Measurements from ENCODE around the gene AOPEP.
"Not testable (repeated sequence)": the region's sequence is repeated elsewhere in the genome, so short reads cannot be mapped to it uniquely, and the experiment has no call there.

AOPEP gene

GRCh38 chr9:94961870-94962269, 235.4 kb downstream of the AOPEP start:
- H3K9me3 ChIP-seq (ENCODE audit: insufficient read depth, low read length) = no peaks in the 10 kb centered on the region
- no peak overlapping the region for H3K9ac ChIP-seq (ENCODE audit: low read length)
- H3K79me2 ChIP-seq (ENCODE audit: low read length) = no peaks in the 10 kb centered on the region
- no peak overlapping the region for H2AFZ ChIP-seq (ENCODE audit: low read depth, low read length)
- H4K20me1 ChIP-seq (ENCODE audit: insufficient read depth, low read length) = no peaks in the 10 kb centered on the region
- H3K4me2 ChIP-seq (ENCODE audit: low read length) = no peak overlapping the region
- H3K36me3 ChIP-seq (replicated peaks; ENCODE audit: low read depth, low read length) = no peaks in the 10 kb centered on the region
- H3K4me1 ChIP-seq (ENCODE audit: low read length) = no peaks in the 10 kb centered on the region
- no peak overlapping the region for H3K27ac ChIP-seq (ENCODE audit: low read length)
- H3K27me3 ChIP-seq (ENCODE audit: low read depth, low read length) = no peaks in the 10 kb centered on the region
- H3K4me3 ChIP-seq (ENCODE audit: low read length) = no peak overlapping the region
- TF ChIP-seq EZH2phosphoT487 (IDR thresholded peaks at IDR 0.05; ENCODE audit: low read depth) (no peak), CTCF (IDR thresholded peaks at IDR 0.05; ENCODE audit: low read depth, low read length) (no peak)

DNA sequence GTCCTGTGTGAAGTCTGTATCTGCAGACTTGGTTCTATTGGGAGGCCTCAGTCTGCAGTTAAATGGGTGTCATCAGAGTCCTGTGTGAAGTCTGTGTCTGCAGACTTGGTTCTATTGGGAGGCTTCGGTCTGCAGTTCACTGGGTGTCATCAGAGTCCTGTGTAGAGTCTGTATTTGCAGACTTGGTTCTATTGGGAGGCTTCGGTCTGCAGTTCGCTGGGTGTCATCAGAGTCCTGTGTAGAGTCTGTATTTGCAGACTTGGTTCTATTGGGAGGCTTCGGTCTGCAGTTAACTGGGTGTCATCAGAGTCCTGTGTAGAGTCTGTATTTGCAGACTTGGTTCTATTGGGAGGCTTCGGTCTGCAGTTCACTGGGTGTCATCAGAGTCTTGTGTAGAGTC, 239.1 kb downstream of the AOPEP start:
- H3K9me3 ChIP-seq (ENCODE audit: insufficient read depth, low read length); H2AFZ ChIP-seq (ENCODE audit: low read depth, low read length); H3K4me3 ChIP-seq (ENCODE audit: low read length); H4K20me1 ChIP-seq (ENCODE audit: insufficient read depth, low read length); H3K27ac ChIP-seq (ENCODE audit: low read length); H3K9ac ChIP-seq (ENCODE audit: low read length); H3K4me1 ChIP-seq (ENCODE audit: low read length); H3K79me2 ChIP-seq (ENCODE audit: low read length); H3K4me2 ChIP-seq (ENCODE audit: low read length); H3K36me3 ChIP-seq (replicated peaks; ENCODE audit: low read depth, low read length); H3K27me3 ChIP-seq (ENCODE audit: low read depth, low read length): not testable (repeated sequence)

DNA sequence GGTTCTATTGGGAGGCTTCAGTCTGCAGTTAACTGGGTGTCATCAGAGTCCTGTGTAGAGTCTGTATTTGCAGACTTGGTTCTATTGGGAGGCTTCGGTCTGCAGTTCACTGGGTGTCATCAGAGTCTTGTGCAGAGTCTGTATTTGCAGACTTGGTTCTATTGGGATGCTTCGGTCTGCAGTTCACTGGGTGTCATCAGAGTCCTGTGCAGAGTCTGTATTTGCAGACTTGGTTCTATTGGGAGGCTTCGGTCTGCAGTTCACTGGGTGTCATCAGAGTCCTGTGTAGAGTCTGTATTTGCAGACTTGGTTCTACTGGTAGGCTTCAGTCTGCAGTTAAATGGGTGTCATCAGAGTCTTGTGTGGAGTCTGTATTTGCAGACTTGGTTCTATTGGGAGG, 239.5 kb downstream of the AOPEP start:
- not testable (repeated sequence) for H3K9me3 ChIP-seq (ENCODE audit: insufficient read depth, low read length); H3K9ac ChIP-seq (ENCODE audit: low read length); H3K4me3 ChIP-seq (ENCODE audit: low read length); H3K4me1 ChIP-seq (ENCODE audit: low read length); H3K36me3 ChIP-seq (replicated peaks; ENCODE audit: low read depth, low read length); H3K27me3 ChIP-seq (ENCODE audit: low read depth, low read length); H3K27ac ChIP-seq (ENCODE audit: low read length); H3K4me2 ChIP-seq (ENCODE audit: low read length); H4K20me1 ChIP-seq (ENCODE audit: insufficient read depth, low read length); H3K79me2 ChIP-seq (ENCODE audit: low read length); H2AFZ ChIP-seq (ENCODE audit: low read depth, low read length)

GRCh38 chr9:94967482-94967881, 241.0 kb downstream of the AOPEP start:
- no peak overlapping the region for H3K27ac ChIP-seq (ENCODE audit: low read length)
- H3K9me3 ChIP-seq (ENCODE audit: insufficient read depth, low read length) = no peaks in the 10 kb centered on the region
- H3K4me3 ChIP-seq (ENCODE audit: low read length) = no peak overlapping the region
- TF ChIP-seq CTCF (IDR thresholded peaks at IDR 0.05; ENCODE audit: low read depth, low read length) (no peak), EZH2phosphoT487 (IDR thresholded peaks at IDR 0.05; ENCODE audit: low read depth) (no peak)
- no peak overlapping the region for H3K9ac ChIP-seq (ENCODE audit: low read length)
- H3K4me1 ChIP-seq (ENCODE audit: low read length) = no peaks in the 10 kb centered on the region
- no peaks in the 10 kb centered on the region for H3K27me3 ChIP-seq (ENCODE audit: low read depth, low read length)
- H3K4me2 ChIP-seq (ENCODE audit: low read length) = no peak overlapping the region
- H4K20me1 ChIP-seq (ENCODE audit: insufficient read depth, low read length) = no peaks in the 10 kb centered on the region
- no peaks in the 10 kb centered on the region for H3K79me2 ChIP-seq (ENCODE audit: low read length)
- H3K36me3 ChIP-seq (replicated peaks; ENCODE audit: low read depth, low read length) = no peaks in the 10 kb centered on the region
- no peak overlapping the region for H2AFZ ChIP-seq (ENCODE audit: low read depth, low read length)

DNA sequence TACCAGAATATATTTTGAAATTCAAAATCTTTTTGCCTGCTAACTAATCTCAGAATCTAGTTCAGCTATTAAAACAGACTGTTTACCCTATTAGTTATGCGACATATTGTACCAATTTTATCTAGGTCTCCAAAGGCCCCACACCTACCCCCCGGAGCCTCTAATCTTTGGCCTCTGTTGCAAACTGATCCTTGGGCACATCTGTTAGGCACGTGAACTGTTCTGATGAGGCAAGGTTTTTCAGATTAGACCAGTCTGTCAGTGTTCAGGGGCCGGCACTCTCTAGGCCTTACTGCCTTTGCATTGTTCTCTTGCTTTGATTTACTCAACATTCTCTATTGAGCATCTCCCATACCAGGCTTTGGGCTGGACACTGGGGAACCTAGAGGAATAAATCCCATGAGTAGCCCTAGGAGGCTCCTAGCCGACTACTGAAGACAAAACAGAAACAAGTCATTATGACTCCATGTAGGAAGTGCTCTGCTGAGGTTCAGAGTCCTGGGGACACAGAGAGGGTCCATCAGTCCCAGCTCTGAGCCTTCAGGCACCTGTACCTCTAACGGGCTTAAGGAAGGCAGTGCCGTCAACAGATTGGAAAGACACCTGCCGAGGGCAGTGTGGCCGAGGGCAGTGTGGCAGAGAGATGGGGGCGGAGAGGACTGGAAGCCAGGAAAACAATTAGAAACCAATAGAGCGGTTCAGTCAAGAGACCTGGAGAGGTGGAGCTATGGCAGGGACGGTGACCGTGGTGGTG, 245.1 kb downstream of the AOPEP start:
- Histone ChIP-seq H2AFZ (ENCODE audit: low read depth, low read length) (no peak overlapping the region), H4K20me1 (ENCODE audit: insufficient read depth, low read length) (no peaks in the 10 kb centered on the region), H3K4me1 (ENCODE audit: low read length) (no peaks in the 10 kb centered on the region), H3K36me3 (replicated peaks; ENCODE audit: low read depth, low read length) (no peaks in the 10 kb centered on the region), H3K27me3 (ENCODE audit: low read depth, low read length) (no peaks in the 10 kb centered on the region), H3K4me2 (ENCODE audit: low read length) (no peak overlapping the region), H3K79me2 (ENCODE audit: low read length) (no peaks in the 10 kb centered on the region), H3K9ac (ENCODE audit: low read length) (no peak overlapping the region), H3K9me3 (ENCODE audit: insufficient read depth, low read length) (no peaks in the 10 kb centered on the region), H3K4me3 (ENCODE audit: low read length) (no peak overlapping the region), H3K27ac (ENCODE audit: low read length) (no peak overlapping the region)
- no peak for TF ChIP-seq EZH2phosphoT487 (IDR thresholded peaks at IDR 0.05; ENCODE audit: low read depth)
- TF ChIP-seq CTCF (IDR thresholded peaks at IDR 0.05; ENCODE audit: low read depth, low read length) = no peak

Data from OCI-LY3 (cell line).